GM19324 (cell line): ENCODE measurements around the gene NOCT.
"Not testable (repeated sequence)": the region's sequence is repeated elsewhere in the genome, so short reads cannot be mapped to it uniquely, and the experiment has no call there.

ENCODE experiments used
- ATAC-seq: cut with Tn5 transposase; IDR thresholded peaks from one replicate; pipeline ENCODE4 v1.9.1; 2021; ENCODE audit warnings: mild to moderate bottlenecking, moderate library complexity; ENCODE audit not compliant: unreplicated experiment, low FRiP score

NOCT gene

DNA sequence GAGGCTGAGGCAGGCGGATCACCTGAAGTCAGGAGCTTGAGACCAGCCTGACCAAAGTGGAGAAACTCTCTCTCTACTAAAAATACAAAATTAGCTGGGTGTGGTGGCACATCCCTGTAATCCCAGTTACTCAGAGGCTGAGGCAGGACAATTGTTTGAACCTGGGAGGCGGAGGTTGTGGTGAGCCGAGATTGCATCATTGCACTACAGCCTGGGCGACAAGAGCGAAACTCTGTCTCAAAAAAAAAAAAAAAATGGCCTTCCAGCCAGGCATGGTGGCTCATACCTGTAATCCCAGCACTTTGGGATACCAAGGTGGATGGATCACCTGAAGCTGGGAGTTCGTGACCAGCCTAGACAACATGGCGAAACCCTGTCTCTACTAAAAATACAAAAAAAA, 7.3 kb upstream of the NOCT start:
- ATAC-seq, result not testable (repeated sequence)

GRCh38 chr4:139009702-139010101, 5.9 kb upstream of the NOCT start:
- ATAC-seq, result no peak

- no peak for ATAC-seq
These were observed 4.2 kb upstream of the NOCT start for GRCh38 chr4:139011225-139011950.

GRCh38 chr4:139014371-139015268, 961 bp upstream of the NOCT start:
- ATAC-seq, result peak; percentile 15

GRCh38 chr4:139015948-139016471, 429 bp downstream of the NOCT start:
- ATAC-seq, result peak; percentile 47

- no peak for ATAC-seq
These were observed 2.3 kb downstream of the NOCT start for GRCh38 chr4:139017861-139018260.

DNA sequence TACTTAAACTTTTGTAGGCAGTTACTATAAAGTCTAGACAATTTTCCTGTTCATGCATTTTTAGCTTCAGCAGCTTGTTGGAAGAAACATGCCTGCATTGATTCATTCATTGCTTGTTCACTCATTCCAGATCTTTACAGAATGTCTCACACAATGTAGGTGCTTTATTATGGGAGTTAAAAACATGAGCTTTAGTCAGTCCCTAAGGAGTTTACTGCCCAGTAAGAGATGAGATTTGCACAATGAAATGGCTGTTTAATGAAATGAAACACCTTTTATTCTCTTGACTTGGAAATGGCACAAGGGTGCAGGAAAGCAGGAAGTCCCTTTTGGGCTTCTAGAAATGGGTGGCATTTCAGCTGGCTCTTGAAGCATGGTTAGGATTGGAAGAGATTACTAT, 2.9 kb downstream of the NOCT start:
- no peak for ATAC-seq

- ATAC-seq, result no peak
These were observed 3.6 kb downstream of the NOCT start for GRCh38 chr4:139018971-139019758.

GRCh38 chr4:139020384-139020783, 4.8 kb downstream of the NOCT start:
- no peak for ATAC-seq

DNA sequence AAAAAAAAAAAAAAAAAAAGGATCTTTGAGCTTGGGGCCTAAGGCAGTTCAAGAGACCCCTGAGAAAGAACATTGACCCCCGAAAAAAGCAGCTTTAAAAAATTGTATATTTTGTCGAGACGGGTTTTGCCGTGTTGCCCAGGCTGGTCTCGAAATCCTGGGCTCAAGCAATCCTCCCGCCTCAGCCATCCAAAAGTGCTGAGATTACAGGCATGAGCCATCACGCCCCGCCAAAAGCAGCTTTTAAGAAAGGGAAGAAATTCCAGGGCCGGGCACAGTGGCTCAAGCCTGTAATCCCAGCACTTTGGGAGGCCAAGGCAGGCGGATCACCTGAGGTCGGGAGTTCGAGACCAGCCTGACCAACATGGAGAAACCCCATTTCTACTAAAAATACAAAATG, 5.5 kb downstream of the NOCT start:
- ATAC-seq, result not testable (repeated sequence)

DNA sequence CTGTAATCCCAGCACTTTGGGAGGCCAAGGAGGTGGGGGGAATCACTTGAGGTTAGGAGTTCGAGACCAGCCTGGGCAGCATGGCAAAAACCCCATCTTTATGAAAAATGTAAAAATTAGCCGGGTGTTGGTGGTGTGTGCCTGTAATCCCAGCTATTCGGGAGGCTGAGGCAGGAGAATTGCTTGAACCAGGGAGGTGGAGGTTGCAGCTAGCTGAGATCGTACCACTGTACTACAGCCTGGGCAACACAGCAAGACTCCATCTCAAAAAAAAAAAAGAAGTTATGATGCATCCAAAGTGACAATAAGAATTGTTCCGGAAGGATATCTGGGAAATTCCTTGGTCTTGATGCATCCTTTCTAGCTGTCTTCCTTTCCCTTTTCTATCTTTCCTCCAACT, 7.3 kb downstream of the NOCT start:
- ATAC-seq, result no peak

DNA sequence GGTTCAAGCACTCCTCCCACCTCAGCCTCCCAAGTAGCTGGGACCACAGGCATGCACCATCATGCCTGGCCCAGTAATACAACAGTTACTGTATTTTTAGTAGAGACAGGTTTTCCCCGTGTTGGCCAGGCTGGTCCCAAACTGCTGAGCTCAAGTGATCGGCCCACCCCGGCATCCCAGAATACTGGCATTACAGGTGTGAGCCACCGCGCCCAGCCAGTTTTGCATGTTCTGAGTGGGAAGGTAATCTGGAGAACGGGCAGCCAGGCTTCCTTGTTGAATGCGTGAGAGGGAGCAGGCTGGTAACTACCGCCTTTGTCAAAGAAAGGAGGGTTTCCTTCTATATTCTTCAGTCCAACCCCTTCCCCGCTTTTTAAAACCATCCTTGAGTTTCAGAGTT, 9.1 kb downstream of the NOCT start:
- no peak for ATAC-seq

- ATAC-seq, result no peak
These were observed 10.3 kb downstream of the NOCT start for GRCh38 chr4:139025841-139026240.

GRCh38 chr4:139027776-139028175, 12.2 kb downstream of the NOCT start:
- ATAC-seq, result no peak

DNA sequence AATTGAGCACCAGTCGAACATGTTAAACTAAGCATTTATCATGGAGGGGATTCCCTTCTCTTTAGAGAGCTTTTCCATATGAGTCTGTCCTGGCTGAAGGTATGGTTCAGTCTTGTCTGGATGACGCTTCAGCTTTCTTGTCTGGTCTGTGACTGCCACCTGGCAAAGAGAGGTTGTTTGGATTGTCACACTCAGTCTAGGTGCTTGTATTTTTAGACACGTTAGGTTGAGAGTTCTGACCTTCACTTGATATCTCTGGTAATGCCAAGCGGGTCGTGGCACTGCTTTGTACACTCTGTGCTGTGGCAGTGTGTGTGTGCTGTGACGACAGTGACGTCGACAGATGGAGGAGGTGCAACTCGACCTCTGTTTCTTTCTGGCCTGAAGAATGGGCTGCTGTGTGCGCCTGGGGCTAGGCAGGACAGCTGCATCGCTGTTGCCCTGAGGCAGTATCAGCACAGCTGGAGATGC, 12.6 kb downstream of the NOCT start:
- ATAC-seq, result no peak

DNA sequence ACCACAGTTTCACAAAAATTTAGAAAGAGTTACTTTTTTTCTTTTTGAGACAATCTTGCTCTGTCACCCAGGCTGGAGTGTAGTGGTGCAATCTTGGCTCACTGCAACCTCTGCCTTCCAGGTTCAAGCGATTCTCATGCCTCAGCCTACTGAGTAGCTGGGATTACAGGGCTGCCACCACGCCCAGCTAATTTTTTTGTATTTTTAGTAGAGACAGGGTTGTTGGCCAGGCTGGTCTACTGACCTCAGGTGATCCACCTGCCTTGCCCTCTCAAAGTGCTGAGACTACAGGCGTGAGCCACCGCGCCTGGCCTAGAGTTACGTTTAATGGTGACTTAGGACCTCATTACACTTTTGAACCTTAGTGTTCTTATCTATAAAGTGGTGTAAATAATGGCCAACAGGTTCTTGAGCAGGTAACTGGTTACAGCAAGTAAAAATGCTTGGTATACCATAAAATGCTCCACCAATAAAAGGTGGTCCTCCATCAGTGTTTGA, 14.3 kb downstream of the NOCT start:
- not testable (repeated sequence) for ATAC-seq

DNA sequence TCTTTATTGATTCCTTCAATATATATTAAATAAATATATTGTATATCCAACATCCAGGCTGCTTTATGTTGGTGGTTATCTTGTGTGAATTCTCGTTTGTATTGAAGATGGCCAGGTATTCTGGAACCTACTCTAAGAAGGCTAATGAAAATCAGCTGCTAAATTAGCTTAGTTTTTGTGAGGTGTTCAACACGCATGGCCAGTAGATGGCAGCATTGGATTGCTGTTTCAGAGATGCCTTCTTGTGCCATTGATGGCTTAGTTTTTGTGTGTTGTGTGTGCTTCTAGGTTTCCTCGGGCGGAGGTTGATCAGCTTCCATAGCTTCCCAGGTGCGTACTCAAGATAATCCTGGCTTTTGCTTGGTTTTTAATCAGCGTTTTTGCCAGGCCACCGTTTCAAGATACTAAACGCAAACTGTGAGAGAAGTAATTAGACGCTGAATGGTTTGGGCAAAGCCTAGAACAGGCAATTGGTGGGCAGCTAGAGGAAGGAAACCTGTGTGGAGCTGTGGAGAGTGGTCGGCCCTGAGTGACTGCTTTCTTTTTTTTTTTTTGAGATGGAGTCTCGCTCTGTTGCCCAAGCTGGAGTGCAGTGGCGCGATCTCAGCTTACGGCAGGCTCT, 15.1 kb downstream of the NOCT start:
- peak; percentile 52 for ATAC-seq

GRCh38 chr4:139035650-139036049, 20.1 kb downstream of the NOCT start:
- ATAC-seq, result no peak

GRCh38 chr4:139036885-139037284, 21.3 kb downstream of the NOCT start:
- no peak for ATAC-seq

DNA sequence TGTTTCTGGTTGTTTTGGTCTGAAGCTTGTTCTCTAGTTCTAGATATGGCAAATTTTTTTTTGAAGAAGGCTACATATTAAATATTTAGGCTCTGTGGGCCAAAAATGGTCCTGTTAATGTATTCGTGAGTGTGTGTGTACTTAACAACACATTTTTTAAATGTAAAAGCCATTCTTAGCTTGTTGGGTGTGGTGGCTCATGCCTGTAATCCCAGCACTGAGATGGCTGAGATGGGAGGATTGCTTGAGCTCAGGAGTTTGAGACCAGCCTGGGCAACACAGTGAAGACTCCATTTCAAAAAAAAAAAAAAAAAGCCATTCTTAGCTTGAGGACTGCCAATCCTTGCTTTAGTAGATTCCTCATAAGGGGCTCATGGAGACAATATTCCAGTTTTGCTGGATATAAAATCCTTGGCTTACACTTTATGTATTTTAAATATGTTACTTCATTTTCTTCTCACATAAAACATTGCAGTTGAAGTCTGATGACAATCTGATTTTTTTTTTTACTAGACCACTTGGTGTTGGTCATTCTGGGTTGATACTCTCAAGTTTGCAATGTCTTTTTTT, 23.4 kb downstream of the NOCT start:
- ATAC-seq, result no peak
